ENCODE results near the gene RAB3GAP2. TPM values are rescaled to one million over a fixed set of nuclear protein-coding genes. Genes with fewer than 3 reads are reported as not detected.
"Not testable (repeated sequence)": the region's sequence is repeated elsewhere in the genome, so short reads cannot be mapped to it uniquely, and the experiment has no call there.

The RAB3GAP2 gene
- total RNA-seq, 1 donor from 2014 or later, result 28.9 TPM

DNA sequence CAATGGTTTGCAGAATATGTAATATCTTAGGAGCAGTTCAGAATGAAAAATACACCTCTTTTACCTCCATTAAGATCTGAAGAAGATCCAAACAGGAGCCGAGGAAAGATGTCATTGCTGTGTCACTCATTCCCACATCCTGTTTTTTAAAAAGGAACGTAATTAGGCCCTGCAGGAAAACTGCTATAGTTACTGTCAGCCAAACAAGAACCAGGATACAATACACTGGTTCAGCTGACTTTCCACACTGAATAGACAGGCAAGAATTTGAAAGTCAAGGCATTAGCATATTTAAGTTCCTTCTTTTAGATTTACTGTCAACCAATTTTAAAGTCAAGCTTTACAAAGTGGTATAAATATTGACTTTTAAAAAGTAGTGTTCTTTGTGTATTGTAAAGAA is 114.5 kb downstream of the RAB3GAP2 start:
- no peak for DNase-seq (ENCODE audit: extremely low read depth, low read depth, low spot score)

DNA sequence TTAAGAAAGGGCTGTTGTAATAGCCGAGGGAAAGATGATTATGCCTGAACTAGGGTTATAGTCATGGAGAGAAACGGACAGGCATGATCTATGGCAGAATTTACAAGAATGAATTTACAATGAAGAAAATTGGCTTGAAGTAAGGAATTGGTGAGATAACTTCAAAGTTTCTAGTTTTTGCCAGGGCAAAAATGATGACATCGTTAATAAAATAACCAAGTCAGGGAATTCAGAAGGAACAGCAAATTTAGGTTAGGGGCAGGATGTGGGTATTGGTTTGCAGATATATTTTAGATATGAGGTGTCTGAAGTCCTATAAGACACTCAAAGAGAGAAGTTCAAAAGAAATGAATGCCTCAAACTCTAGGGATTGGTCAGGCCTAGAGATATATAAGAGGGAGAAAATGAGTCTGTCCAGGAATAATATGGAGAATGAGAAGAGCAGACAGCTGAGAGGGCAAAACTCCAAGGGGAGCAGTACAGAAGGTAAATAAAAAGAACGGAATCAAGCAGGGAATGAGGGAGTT is 115.6 kb downstream of the RAB3GAP2 start:
- DNase-seq (ENCODE audit: extremely low read depth, low read depth, low spot score), result no peak

- no peak for DNase-seq (ENCODE audit: extremely low read depth, low read depth, low spot score)
These were observed 119.1 kb downstream of the RAB3GAP2 start for GRCh38 chr1:220153147-220153546.

- no peak for DNase-seq (ENCODE audit: extremely low read depth, low read depth, low spot score)
These were observed 120.8 kb downstream of the RAB3GAP2 start for GRCh38 chr1:220151454-220151853.

GRCh38 chr1:220149742-220150141 is 122.5 kb downstream of the RAB3GAP2 start:
- no peak for DNase-seq (ENCODE audit: extremely low read depth, low read depth, low spot score)

DNA sequence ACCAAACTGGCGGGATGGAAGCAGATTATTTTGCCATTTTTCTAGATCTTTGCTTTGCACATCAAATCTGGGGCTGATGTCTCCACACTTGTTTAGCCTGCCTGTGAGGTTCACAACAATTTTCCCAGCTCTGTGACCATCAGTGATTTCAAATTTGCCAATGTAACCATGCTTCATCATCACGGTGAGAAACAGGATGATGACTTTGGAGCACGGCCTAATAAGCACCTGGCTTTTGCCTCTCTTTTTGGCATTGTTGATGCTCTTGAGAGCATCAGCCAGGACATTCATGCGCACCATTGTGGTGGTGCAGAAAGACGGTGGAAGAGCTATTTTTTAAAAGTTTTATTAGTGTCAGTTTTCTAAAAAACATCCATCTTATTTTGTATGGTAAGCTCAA is 128.2 kb downstream of the RAB3GAP2 start:
- DNase-seq (ENCODE audit: extremely low read depth, low read depth, low spot score), result no peak

DNA sequence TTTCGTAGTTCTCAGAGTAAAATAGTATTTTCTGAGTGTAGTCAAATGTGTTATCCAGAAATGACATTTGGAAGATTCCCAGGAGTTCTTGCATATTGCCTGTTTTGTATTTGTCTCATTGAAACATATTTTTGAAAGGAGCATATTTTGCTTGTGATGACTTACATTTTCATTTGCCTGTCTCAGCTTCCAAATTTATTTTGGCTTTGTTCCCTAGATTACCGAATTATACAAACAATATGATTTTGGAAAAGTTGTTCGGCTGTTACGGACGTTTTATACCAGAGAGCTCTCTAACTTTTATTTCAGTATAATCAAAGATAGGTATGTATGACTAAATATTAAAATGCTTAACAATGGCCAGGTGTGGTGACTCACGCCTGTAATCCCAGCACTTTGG is 132.3 kb downstream of the RAB3GAP2 start:
- no peak for DNase-seq (ENCODE audit: extremely low read depth, low read depth, low spot score)

GRCh38 chr1:220137019-220137786 is 135.1 kb downstream of the RAB3GAP2 start:
- peak; percentile 86 for DNase-seq (ENCODE audit: extremely low read depth, low read depth, low spot score)

DNA sequence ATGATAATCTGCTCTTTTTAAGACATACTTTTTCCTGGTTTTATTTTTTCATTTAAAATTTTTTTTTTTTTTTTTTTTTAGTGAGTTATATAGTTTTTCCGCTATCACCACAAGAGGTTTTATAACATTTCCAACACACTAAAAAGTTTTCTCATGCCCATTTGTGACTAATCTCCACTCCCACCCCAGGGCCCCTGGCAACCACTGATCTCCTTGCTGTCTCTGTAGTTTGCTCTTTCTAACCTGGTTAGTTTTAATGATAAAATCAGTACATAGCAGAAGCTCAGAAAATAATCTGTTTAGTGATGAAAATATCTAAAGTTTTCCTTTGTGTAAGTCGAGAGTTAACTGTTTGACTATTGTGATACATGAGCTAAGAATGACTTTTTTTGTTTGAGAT is 136.5 kb downstream of the RAB3GAP2 start:
- no peak for DNase-seq (ENCODE audit: extremely low read depth, low read depth, low spot score)

GRCh38 chr1:220129479-220130210 is 142.6 kb downstream of the RAB3GAP2 start:
- DNase-seq (ENCODE audit: extremely low read depth, low read depth, low spot score), result no peak

DNA sequence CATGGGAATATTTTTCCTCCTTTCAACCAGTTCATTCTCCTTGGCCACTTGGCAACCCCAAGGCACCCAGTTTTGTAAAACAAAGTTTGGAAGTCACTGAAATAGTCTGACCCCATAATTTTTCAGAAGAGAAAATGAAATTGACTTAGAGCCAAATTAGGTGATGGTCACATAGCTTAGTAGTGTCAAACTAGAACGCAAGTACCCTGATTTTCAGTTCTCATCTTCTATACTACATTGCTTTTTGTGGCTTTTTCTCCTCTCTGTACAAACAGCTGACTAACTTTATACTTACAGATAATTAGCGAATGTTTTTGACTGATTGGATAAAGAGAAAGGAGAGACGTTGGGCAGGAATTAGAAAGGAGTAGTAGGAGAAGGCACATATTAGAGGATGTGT is 145.2 kb downstream of the RAB3GAP2 start:
- no peak for DNase-seq (ENCODE audit: extremely low read depth, low read depth, low spot score)

GRCh38 chr1:220124542-220124941 is 147.7 kb downstream of the RAB3GAP2 start:
- DNase-seq (ENCODE audit: extremely low read depth, low read depth, low spot score), result no peak

DNA sequence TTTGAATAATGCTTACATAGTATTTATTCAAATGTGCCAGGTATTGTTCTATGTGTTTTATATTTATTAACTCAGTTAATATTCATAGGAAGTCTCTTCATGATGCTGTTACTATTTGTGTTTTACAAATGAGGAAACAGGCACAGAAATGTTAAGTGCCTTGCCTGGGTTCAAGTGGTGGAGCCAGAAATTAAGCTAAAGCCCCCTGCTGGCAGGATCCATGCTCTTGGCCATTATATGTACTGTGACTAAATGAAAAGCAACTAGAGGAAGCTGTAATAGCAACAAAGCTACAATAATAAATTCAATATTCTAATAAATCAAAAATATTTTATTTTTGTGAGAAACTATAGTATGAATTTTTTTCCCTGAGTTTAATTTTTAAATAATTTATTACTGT is 148.4 kb downstream of the RAB3GAP2 start:
- DNase-seq (ENCODE audit: extremely low read depth, low read depth, low spot score), result no peak

DNA sequence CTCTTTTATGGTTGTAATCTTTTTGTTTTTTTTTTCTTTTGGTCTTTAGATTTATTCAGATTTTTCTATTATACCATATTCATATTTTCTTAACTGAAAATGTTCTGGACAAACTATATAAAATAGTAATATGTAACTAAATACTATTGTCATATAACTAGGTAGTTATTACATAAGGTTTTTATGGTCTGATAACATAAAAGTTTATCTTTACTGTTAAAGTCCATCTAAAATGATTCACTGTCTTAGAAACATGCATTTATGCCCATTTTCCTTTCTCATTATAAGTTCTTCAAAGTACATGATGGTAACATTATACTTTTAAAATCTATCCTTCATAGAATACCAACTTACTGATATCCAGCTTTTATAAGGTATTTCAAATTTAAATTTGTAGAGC is 149.2 kb downstream of the RAB3GAP2 start:
- no peak for DNase-seq (ENCODE audit: extremely low read depth, low read depth, low spot score)

DNA sequence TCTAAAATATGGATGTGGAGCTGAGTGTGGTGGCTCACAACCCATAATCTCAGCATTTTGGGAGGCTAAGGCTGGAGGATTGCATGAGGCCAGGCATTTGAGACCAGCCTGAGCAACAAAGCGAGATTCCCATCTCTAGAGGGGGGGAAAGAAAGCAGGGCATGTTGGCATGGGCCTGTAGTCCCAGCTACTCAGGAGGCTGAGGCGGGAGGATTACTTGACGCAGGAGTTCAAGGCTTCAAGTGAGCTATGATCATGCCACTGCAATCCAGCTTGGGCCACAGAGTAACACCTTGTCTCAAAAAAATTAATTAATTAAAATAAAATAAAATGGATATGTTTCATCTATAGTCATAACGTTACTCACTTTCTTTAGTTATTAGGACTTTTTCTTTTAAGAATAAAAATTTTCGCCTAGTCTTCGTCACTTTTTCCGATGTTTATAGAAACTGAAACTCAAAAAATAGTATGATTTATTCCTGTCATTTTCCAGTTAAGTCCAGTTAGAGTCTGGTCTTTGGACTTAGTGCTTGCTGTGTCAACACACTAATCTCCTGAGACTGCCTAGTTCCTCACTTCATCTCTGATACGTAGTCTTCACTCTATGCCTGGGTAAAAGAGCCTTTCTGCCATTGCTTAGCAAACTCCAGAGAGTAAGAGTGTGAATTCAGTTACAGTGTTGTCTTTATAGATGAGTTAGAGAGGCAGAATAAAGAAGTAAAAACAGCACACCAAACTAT is 150.3 kb downstream of the RAB3GAP2 start:
- DNase-seq (ENCODE audit: extremely low read depth, low read depth, low spot score), result no peak

GRCh38 chr1:220119043-220119512 is 153.2 kb downstream of the RAB3GAP2 start:
- no peak for DNase-seq (ENCODE audit: extremely low read depth, low read depth, low spot score)

GRCh38 chr1:220113136-220113695 is 159.0 kb downstream of the RAB3GAP2 start:
- DNase-seq (ENCODE audit: extremely low read depth, low read depth, low spot score), result no peak

GRCh38 chr1:220112600-220112999 is 159.7 kb downstream of the RAB3GAP2 start:
- DNase-seq (ENCODE audit: extremely low read depth, low read depth, low spot score), result not testable (repeated sequence)

GRCh38 chr1:220110473-220110872 is 161.8 kb downstream of the RAB3GAP2 start:
- not testable (repeated sequence) for DNase-seq (ENCODE audit: extremely low read depth, low read depth, low spot score)

DNA sequence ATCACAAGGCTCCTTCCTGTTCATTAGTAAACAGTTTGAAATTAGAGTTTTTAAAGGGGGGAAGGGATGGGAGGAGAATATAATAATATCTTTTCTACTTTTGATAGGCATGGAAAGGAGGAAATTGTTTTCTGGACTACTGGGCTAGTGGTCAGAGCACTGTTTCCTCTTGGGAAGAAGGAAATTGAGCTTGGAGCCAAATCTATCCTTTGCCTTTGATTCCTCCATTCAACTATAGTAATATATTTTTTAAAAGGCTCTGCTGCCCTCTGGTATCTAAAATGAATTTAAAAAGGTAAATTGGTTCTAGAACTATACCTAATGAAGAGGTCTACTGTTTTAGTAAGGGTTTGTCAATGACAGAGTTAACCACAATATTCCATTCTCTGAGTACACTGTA is 172.4 kb downstream of the RAB3GAP2 start:
- DNase-seq (ENCODE audit: extremely low read depth, low read depth, low spot score), result no peak
